Fibroblast of skin of back (primary cell): ENCODE measurements around the gene PTPRN2.
A peak's percentile ranks its signal among the peaks of the same experiment; 100 is the strongest.
"Not testable (repeated sequence)": the region's sequence is repeated elsewhere in the genome, so short reads cannot be mapped to it uniquely, and the experiment has no call there.

Experiments
- DNase-seq: peaks from one replicate; pipeline ENCODE4 v3.0.0-alpha.2; 2013

The PTPRN2 gene

DNA sequence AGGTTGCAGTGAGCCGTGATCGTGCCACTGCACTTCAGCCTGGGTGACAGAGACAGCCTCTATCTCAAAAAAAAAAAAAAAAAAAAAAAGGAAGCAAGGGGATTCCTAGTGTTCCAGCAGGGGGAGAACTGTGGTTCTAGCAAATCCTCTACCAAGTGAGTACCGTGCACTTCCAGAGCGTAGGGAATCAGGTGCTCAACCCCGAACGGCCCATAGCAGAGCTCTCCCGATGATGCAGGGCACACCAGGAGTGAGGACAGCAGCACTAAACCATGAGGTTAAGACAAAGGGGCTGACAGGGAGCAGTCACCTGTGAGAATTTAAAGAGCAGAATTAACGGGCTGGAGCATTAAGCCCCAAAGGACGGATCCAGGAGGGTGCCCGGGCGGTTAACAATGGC lies 173.6 kb downstream of the PTPRN2 start:
- DNase-seq, result peak; percentile 11

DNA sequence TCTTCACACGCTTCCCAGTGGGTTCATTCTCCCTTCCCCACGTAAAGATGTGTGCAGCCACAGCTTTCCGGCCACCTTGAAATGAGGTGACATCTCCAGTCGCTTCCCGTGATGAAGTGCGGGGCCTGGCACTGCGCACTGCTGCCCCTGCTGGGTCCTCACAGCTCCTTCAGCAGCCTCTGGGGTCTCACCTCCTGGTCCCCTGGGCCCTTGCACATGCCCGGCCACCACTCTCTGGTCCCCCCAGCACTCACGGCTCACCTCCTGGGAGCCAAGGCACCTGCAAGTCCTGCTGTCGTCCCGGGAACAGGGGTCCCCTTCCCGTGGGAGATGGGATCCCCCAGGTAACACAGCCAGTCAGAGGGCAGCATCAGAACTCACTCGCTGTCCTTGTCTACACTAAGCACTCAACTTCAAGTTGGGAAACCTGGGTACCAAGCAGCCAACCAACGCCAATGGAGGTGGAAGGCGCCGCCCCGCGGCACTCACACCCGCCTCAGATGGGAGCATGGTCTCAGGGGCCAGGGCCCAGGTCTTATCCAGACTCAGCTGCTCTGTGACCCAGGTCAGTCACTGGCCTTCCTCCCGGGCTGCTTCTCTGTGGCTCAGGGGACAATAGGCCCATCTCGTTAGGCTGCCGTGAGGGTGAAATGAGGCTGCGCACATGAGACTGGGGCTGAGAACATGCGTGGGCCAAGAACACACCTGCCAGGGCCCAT lies 176.2 kb downstream of the PTPRN2 start:
- DNase-seq, result no peak

DNA sequence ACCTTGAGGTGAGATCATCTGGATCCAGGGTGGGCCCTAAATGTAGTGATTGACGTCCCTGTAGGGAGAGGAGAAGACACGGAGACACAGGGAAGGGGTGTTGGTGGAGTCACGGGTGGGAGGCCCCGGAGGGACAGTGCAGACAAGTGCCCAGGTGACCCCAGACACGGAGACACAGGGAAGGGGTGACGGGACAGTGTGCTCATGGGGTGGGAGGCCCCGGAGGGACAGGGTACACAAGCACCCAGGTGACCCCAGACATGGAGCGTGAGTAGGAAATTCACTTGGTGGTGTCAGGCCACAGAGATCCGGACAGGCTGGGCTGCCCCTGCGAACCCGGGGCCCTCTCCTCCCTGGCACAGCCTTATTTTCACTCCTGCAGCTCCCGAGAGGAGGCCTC lies 176.9 kb downstream of the PTPRN2 start:
- DNase-seq, result no peak

DNA sequence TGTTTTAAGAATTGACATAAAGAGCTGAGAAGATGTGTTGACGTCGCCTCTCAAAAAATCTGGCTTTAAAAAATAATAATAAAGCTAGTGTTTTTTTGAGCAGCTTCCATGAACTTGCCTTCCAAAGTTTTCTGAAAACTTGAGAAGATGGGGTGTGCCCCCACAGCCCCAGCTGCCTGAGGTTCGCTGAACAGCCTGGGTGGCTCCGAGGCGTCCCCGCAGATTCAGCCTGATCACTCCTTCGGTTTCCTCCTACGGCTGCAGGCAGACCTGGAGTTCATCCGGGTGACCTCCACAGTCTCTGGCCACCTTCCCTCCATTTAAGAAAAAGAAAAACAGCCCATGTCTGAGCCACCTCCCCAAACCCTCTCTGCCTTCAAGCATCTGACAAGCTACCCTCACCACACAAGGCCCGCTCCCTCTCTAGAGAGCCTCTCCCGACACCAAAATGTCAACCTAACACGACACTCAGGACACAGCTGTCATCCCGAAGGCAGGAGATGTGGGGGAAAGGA lies 177.8 kb downstream of the PTPRN2 start:
- DNase-seq, result no peak

DNA sequence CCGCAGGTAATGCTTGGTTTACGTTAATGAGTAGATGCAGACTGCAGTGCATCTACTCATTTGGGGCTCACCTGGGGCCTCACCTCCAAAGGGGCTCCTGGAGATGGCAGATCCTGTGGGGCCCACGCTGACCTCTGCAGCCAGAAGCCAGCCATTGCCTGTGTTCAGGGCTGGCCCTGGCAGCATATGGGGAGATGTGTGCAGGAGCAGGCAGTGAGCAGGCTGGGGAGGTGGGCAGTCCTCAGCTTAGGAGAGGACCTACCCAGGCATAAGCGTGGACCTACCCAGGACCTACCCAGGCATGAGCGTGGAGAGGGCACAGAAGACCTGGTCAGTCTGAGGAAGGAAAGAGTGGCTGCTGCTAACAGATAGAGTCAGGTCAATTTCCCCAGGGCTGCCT lies 178.5 kb downstream of the PTPRN2 start:
- no peak for DNase-seq

DNA sequence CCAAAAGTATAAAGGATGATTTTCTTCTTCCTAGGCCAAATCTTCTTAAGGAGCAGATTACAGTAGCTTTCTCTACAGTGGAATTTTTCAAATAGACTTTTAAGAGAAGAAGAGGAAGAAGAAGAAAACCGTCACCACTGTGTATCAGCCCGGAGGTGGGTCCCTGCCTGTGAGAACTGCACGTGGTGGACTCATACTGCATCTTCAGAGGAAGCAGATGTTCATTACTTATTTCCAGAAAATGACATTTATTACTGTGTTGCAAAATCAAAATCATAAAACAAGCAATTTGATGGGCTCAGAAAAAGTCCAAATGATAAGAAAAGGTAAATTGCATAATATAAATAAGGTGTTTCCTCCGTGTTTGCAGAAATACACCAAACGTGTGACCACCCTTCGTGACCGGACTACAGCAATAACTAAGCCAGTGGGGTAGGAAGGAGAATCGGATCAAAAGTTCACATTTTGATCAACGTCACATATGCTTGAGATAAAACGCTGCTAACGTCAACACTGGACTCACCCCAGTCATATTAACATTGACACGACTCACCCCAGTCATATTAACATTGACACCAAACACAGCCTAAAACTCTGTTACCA lies 179.2 kb downstream of the PTPRN2 start:
- no peak for DNase-seq

DNA sequence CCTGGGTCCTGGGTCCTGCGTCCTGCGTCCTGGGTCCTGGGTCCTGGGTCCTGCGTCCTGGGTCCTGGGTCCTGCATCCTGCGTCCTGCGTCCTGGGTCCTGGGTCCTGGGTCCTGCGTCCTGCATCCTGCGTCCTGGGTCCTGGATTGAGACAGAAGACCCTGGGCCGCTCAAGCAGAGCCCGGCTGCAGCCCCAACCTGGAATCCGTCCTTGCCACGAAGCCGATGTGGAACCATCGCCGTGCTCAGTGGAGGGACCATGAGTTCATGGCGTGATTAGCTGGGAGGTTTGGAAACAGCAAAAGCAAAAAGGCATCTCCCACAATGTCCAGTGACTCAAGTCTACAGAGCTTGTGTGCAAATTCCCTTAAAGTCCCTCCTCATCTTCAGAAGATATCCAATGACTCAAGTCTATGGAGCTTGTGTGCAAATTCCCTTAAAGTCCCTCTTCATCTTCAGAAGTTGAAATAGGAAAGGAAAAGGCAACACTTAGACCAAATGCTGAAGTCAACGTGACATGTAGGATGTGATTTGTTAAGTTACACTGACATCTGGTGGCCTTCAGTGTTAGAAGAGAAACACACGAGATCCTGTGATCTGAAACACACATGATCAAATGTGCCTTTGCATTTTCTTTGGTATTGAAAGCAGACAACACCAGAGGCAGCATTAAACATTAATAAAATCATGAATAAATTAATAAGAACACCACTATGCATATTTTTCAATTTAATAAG lies 179.9 kb downstream of the PTPRN2 start:
- DNase-seq, result peak; percentile 55

DNA sequence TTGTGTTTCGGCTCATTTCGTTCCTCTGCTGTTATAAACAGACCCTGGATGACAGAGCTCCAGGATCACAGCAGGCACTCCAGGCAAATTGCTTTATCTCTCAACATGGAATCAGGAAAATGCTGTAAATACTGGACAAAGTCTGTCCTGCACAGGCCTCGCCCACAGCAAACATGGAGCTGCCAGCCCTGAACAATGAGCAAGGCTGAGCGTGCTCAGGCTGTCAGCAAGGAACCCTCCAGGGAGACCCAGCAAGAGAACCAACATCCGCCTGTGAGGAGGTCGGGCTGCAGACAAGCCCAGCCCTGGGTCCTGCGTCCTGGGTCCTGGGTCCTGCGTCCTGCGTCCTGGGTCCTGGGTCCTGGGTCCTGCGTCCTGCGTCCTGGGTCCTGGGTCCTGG lies 180.8 kb downstream of the PTPRN2 start:
- DNase-seq, result no peak

DNA sequence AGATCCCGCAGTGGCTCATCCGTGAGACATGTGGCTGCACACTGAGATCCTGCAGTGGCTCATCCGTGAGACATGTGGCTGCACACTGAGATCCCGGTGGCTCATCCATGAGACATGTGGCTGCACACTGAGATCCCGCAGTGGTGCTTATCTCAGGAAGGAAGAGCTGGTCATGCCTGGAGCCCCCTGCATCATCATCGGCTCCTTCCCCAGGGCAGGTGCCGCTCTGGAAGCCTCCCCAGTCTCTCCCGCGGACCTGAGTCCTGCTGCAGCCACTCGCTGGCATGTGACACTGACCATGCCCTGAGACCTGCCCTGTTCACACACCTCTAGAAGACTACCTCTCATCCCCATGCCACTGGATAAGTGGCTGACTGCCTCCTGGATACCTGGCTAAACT lies 181.3 kb downstream of the PTPRN2 start:
- DNase-seq, result no peak

DNA sequence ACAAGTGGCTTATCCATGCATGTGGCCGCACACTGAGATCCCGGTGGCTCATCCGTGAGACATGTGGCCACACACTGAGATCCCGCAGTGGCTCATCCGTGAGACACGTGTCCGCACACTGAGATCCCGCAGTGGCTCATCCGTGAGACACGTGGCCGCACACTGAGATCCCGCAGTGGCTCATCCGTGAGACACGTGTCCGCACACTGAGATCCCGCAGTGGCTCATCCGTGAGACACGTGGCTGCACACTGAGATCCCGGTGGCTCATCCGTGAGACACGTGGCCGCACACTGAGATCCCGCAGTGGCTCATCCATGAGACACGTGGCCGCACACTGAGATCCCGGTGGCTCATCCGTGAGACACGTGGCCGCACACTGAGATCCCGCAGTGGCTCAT lies 181.9 kb downstream of the PTPRN2 start:
- not testable (repeated sequence) for DNase-seq

DNA sequence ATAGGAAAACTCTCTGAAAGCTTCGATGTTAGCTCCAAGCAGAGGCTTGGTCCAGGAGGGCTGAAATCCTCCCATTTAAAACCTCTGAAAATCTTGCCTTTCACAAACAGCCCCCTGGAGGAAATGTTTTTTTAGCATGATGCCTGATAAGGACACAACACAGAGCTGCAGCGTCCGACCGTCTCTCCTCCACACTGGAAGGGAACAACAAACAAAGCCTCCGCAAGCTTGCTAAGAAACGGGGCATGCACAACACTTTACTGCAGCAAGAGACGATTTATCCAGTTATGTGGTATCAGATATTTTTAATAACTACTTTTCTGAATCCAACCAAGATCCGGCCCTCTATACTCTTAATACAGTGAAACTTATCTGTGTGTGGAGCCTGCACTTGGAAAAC lies 182.3 kb downstream of the PTPRN2 start:
- no peak for DNase-seq

DNA sequence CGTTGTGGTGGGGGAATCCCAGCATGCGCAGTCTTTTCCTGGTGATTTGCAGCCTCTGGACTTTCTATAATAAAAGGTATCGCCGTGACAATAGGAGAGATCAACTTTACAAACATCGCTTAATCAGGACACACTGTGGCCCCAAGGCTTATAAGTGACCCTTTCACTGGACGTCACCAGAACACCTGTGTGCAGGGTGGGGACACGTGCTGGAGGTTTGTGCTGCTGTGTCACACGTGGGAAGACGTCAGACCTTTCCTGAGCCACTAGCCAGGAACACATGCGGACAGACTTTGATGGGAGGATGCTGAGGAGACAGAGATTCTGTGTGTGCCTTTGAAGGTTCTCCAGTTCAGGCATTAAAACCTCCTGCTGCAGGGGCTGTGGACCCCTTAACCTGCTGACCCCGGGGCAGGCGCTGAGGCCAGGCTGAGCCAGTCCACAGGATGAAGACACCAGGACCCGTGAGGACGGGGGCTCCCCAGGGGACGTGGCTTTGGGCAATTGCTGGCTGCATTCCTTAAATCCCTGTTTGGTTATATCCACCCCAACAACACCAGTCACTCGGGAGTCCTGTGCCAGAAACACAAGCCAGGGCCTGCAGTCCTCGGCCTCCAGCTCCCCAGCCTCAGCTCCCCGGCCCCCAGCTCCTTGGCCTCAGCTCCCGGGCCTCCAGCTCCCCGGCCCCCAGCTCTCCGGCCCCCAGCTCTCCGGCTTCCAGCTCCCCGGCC lies 183.4 kb downstream of the PTPRN2 start:
- DNase-seq, result no peak

DNA sequence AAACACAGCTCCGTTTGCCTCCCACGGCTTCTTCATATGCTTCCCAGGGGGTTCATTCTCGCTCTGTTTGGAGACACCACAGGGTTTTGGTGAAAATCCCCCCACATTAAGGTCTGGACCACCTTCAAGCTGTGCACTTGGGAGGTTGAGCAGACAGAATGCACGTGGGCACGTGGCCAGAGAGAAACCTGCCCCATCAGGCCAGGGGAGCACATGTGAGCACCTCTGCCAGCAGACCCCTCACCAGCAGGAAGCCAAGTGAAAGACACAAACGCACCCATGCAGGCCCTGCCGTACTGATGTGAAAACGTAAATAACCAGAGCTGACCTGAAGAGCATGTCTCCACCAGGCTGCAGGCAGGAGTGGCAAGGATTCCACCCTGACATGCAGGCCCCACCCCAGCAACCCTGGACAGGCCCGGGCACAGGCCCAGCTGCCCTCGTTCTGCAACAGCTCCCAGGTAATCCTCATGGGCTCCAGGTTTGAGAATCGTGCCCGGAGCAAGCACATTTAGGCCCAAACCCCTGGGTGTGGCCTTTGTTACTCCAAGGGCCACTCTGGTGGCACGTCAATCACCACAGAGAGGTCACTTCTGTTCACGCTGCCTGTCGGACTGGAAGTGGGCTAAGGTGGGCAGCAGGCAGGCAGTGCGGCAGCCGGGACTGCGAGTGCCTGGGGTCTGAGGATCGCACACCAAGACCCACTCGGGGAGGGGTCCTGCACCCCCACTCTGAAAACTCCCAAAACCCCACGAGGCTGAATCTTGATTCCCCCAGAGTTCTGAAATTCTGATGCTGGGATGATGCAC lies 184.4 kb downstream of the PTPRN2 start:
- DNase-seq, result no peak

DNA sequence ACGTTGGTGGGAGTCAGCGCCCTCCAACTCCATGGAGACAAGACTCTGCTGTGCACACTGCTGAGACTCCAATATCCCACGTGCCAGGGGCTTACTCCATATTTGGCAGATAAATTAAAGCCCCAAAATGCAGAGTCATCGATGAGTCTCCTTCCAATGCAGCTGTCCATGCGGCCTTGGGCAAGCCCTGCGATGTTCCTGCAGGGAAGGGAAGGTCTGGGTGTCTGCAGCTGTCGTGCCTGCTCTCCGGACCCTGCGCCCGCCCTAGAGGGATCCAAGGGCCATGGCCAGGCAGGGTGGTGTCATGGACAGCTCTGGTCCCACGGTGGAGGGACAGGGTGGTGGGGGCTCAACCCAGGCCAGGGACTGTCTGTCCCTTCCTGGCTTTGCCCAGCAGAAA lies 185.2 kb downstream of the PTPRN2 start:
- DNase-seq, result no peak

DNA sequence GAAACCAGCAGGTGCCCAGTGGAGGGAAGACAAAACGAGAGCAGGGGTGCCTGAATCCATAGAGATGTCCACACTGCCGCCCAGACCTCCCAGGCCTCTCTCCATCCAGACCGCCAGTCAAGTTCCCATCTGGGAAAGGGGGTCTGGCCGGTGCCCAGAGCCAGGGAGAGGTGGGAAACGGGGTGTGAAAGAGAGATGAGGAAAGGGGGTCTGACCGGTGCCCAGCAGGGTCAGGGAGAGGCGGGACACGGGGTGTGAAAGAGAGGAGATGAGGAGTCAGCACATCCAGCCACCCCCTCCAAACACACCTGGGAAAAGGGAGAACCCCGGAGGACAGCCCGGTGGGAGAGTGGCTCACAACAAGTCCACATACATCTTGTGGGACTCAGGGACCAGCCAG lies 185.8 kb downstream of the PTPRN2 start:
- no peak for DNase-seq

DNA sequence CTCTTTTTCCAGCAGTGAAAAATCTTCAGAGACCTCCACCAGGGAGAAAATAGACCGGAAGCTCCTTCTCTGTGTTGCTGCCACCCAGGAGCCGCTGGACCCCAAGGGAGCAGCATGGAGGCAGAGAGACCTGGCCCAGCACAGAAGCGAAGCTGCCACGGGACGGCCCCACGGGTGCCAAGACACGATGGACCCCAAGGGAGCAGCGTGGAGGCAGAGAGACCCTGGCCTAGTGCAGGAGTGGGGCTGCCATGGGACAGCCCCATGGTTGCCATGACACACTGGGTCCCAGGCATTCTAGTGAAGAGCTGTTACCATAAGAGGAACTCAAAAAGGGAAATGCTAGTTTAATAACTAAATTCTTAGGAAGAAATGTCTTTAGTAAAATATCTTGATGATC lies 186.3 kb downstream of the PTPRN2 start:
- no peak for DNase-seq

DNA sequence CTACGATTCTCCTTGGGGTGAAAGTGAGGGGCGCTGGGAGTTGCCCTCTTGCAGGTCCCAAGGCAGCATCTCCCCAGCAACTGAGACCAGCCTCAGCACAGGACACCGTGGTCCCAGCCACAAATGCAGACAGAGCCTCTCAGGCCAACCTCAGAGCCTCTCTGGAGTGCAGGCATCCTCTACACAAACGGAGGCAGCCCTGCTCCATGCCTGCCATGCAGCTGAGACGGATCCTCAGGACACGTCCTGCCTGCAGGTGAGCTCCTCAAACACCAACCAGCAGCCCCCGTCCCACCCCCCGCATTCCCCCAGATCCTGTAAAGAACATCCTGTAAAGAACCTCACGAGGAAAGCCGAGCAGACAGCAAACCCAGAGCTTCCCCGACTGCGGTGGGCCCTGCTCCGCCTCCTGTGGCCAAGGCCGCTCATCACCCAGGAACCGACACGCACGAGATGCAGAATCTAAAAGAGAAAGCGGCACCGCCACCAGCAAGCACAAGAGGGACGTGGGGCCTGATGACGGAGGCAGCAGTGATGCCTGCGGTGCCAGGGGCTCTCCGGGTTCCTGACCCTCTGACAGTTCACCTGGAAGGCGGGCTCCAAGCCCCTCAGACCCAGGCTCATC lies 186.9 kb downstream of the PTPRN2 start:
- DNase-seq, result no peak

DNA sequence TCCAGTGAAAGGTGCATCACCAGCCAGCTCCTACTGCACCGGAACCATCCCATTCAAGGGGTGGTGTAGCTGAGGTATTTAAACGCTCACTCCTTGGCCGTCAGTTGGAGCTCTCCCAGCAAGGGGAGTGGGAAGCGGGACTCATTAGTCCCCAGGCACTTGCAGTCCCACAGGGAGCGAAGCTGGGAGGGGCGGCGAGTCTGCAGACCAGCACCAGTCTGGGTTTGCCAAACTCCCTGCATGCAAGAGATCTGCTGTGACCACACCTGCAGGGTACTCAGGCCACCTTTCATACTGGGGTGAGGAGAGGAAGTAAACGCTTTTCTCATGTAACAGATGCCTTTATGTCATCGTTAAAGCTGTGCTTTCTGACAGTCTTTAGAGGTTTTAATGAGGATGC lies 187.9 kb downstream of the PTPRN2 start:
- no peak for DNase-seq

DNA sequence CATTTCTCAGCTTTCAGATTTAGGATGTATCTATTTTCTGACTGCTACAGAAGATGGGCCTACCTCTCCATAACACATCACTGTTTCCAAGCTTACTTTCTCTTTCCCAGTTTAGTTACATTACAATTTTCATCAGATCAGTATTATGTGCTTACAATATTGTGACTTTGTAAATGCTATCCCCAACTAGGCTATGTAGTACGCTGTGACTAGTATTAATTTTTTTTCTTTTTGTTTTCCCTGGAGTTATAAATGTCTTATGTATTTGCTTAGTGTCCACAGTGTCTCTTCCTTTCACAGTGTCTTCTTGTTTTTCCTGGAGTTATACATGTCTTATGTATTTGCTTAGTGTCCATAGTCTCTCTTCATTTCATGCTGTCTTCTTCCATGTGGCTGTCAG lies 188.9 kb downstream of the PTPRN2 start:
- DNase-seq, result no peak

DNA sequence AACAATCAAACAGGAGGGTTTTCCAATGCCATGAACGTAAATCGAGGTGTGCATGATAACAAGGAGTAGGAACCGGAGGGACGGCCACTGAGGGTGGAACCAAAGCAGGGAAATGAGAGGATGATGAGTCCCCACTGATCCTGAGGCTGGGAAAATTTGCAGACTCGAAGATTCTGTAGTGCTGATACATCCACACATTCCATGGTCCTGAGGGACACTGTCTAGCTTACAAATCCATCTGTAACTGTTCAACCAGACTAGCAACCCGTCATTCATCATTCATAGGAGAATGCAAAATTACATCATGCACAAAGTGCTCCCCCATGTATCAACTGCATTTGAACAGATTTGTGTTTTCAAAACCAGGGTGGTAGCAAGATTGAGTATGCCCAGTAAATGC lies 189.7 kb downstream of the PTPRN2 start:
- DNase-seq, result peak; percentile 6

DNA sequence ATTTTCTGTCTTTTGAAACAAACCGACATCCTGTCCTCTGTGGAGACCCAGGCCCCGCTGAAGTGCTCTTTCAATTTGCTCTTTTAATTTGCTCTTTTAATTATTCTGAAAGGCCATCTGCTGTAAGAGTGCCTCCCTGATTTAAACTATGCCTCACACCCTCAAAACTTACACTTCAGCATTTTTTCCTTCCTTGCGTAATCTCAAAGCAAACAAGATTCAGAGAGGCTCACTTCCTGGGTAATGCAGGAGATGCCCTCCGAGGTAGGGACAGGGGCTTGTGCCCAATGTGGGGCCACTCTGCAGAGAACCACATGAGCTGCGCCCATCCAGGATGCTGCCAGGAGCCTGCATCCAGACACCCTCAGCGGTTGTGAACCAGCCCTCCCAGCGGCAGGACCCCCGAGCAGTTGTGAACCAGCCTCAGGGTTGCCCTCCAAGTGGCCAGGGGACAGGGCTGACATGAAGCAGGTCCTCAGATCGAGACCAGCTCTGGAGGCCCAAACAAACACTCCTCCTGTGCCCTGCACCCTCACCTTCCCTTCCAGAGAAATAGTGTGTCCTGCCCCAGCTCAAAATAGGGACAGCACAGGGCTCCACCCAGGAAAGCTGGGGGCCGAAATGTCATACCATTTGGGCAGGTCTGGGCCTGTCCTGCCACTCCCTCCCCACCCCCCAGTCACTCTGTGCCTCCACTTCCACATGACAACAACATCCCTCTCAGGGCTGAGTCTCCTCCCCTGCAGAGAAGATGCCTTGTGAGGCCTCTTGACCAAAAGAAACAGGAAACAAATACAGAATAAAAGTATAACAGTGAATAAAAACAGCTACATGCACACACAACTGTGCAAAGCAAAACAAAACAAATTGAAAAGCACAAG lies 190.4 kb downstream of the PTPRN2 start:
- DNase-seq, result no peak
